Coronary artery (tissue), 2 donors: ENCODE data around the gene EXOC3.

Experiments used
- DNase-seq: peaks from one replicate; pipeline ENCODE4 v3.0.0-alpha.2; 2017; ENCODE audit warnings: low spot score
- H3K27ac ChIP-seq, 2 donors: fragments of 200-600 bp; sonication (generic); one replicate each; pipeline ENCODE4 v1.5.1; 2016 to 2019
- H3K4me3 ChIP-seq: fragments of 200-600 bp; sonication (generic); 2 replicates; pipeline ENCODE4 v1.5.1; 2016; ENCODE audit warnings: mild to moderate bottlenecking, moderate library complexity
- TF ChIP-seq, protein P1 (sequence below): fragments of 200-600 bp; sonication (generic); IDR thresholded peaks from one replicate; pipeline ENCODE4 v1.5.1; 2019; ENCODE audit warnings: antibody characterized with exemption

EXOC3 gene

DNA sequence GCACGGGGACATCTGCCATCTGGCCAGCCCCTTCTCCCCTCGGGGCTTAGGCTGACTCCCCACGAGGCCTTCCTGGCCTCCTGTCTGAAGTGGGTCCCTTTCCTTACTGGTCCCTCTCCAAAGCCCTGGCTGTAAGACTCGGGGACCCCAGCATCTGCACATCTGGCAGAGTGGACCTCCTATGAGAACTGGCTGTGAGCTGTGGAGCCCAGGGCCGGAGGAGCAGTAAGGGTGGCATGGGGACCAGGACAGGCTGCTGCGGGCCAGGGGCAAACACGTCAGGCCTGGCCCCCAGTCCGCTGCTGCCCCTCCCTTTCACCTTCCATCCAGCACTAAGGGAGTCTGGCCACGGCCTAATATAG lies 33.8 kb downstream of the EXOC3 start:
- no peak for DNase-seq
- no peak overlapping the region for H3K4me3 ChIP-seq
- no peak overlapping the region for H3K27ac ChIP-seq
- TF ChIP-seq, protein P1, sequence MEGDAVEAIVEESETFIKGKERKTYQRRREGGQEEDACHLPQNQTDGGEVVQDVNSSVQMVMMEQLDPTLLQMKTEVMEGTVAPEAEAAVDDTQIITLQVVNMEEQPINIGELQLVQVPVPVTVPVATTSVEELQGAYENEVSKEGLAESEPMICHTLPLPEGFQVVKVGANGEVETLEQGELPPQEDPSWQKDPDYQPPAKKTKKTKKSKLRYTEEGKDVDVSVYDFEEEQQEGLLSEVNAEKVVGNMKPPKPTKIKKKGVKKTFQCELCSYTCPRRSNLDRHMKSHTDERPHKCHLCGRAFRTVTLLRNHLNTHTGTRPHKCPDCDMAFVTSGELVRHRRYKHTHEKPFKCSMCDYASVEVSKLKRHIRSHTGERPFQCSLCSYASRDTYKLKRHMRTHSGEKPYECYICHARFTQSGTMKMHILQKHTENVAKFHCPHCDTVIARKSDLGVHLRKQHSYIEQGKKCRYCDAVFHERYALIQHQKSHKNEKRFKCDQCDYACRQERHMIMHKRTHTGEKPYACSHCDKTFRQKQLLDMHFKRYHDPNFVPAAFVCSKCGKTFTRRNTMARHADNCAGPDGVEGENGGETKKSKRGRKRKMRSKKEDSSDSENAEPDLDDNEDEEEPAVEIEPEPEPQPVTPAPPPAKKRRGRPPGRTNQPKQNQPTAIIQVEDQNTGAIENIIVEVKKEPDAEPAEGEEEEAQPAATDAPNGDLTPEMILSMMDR: no peak

DNA sequence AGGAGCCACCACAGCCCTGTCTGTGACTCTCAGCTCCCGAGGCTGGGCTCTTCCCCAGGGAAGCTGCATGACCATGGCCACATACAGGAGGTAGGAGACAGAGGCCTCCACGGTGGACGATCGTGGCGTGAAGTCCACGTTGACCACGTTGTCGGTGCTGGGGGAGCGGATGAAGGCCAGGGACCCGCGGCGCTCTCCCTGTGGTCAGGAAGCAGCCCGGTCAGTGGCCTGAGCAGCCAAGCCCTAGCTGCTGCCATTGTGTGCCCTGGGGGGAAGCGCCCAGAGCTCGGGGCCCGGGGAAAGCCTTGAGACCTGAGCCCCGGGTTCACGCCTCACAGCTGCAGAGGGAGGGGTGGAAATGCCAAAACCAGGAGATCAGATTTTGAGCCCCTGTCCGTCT lies 34.3 kb downstream of the EXOC3 start:
- Histone ChIP-seq H3K27ac (no peak overlapping the region), H3K4me3 (no peak overlapping the region)
- DNase-seq: no peak
- TF ChIP-seq, protein P1: no peak

DNA sequence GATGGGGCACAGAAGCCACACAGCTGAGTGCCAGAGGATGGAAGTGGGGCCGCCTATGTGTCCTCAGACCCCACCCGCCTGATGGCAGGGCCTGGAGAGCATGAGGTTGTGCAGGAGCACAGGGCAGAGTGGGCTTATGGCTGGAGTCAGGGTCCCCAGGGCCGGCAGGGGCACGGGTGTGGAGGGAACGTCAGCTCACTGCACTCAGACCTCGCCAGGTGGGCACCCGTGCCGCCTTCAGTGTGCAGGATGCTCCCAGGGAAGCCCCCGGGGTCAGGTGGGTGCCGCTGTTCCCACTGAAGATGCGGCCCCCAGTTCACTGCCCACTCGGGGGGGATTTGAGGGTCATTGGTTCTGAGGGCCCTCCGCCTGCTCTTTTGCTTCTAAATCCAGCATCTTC lies 34.9 kb downstream of the EXOC3 start:
- TF ChIP-seq, protein P1: no peak
- H3K27ac ChIP-seq: no peak overlapping the region
- no peak for DNase-seq
- no peak overlapping the region for H3K4me3 ChIP-seq

DNA sequence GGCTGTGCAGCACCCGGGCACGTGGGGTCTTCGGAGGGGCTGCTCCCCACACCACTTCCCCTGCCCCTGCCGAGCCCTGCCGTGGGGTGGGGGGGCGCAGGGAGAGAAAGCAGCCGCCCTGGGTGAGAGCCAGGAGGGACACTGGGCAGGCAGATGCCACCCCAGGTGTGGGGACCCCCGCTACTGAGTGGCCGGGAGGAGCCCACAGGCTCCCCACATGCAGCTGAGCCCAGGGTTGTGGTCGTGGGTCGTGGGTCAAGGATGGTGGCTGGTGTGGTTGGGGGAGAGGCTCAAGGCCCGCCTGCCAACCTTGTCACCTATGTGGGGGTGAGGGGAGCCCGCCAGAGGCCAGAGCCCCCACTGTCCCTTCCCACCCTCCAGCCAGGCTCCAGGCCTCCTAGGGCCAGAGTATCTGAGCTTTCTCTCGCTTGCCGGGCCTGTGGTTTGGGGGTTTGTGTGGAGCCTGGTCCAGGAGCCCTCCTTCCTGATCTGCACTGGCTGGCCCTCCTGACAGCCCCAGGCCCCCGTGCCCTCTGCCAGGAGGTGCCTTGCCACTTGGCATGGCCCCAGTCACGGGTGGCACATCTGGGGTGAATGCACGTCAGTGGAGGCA lies 35.5 kb downstream of the EXOC3 start:
- no peak overlapping the region for H3K27ac ChIP-seq
- H3K4me3 ChIP-seq: no peak overlapping the region
- no peak for DNase-seq
- TF ChIP-seq, protein P1: no peak

DNA sequence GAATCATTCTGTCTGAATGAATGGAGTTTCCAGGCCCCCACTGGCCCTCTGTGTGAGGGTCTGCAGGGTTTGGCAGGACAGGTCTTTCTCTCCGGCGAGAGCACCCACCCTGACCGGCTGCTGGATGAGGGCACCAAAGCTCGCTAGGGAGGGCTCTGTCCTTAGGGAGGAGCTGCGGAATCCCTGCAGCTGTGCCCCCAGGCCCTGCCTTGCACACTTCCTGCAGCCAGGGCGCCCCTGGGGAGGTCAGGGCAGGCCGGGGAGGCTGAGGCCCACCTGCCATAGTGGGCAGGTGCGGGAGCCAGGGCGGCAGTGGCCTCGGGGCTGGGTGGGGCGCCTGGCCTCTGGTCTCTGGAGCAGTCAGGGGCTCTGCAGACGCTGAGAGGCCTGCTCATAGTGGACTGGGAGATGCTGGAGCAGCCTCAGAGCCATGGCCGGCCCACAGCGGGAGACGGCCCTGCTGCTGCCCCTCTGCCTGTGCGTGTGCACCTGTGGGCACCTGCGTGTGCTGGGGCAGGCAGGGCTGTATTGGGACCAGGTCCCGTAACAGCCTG lies 36.1 kb downstream of the EXOC3 start:
- DNase-seq: no peak
- TF ChIP-seq, protein P1: no peak
- Histone ChIP-seq H3K27ac (no peak overlapping the region), H3K4me3 (no peak overlapping the region)

DNA sequence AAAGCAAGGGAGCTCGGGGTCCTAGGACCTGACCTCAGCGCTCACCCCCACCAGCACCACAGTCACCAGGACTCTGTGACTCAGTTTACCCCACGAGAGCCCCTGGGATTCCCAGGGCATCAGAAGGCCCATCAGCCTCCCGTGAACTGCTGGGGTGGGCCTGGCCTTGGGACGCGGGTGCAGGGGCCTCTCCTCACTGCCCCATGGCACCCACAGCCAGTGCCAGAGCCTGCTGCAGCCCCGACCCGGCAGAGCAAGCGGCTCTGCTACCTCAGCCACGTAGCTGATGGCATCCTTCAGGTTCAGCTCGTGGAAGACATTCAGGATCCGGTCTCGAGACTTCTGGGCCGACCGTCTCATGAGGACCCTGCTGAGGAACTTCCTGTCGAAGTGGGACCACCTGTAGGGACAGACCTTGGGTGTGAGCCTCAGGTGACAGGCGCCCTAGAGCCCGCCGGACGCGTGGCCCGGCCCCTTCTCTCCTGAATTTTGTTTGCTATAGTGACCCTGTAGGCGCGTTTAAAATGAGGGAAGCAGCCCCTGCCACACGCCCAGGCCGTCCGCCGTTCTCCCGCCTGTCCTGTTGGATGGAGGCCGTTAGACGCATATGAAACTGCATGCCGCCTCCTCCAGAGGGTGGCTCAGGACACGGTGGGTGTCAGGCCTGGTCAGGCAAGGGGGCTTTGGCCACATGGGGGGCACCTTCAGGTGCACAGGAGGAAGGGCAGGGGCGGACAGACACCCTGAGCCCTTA lies 36.8 kb downstream of the EXOC3 start:
- TF ChIP-seq, protein P1: no peak
- DNase-seq: no peak
- Histone ChIP-seq H3K4me3 (no peak overlapping the region), H3K27ac (no peak overlapping the region)

DNA sequence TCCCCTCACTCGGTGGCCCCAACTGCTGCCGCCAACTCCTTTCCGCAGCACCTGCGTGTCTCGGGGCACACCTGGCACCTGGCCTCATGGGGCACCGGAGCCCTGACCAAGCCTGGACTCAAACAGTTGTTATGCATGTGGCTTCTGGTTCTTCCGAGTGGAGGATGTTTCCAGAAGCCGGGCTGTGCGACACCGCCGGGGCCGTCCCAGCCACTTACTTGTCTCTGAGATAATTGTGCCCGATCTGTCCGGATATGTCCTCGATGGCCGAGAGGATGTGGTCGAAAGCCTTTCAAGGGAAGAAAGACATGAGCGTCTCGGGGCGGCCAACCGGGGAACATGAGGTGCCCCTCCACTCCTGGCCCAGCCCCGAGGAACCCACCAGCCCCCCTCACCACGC lies 38.4 kb downstream of the EXOC3 start:
- TF ChIP-seq, protein P1: no peak
- no peak overlapping the region for H3K27ac ChIP-seq
- no peak for DNase-seq
- H3K4me3 ChIP-seq: no peak overlapping the region
